HEK293 (cell line): Measurements from ENCODE around the gene CDK1.

Experiments used
- ATF2 ChIP-seq: fragments of 450-650 bp; formaldehyde crosslinking; IDR thresholded peaks from 2 replicates; pipeline ENCODE4 v1.5.1; 2016; ENCODE audit warnings: missing biosample characterization, missing genetic modification characterization, low read depth
- CTCF ChIP-seq: fragments of 450-650 bp; formaldehyde crosslinking; IDR thresholded peaks from 2 replicates; pipeline ENCODE4 v1.5.1; 2016; ENCODE audit warnings: missing biosample characterization, missing genetic modification characterization
- YY1 ChIP-seq: fragments of 450-650 bp; formaldehyde crosslinking; IDR thresholded peaks from 2 replicates; pipeline ENCODE4 v1.5.1; 2018; ENCODE audit warnings: missing biosample characterization, missing genetic modification characterization
- ZBTB7A ChIP-seq: fragments of 450-650 bp; formaldehyde crosslinking; IDR thresholded peaks from 2 replicates; pipeline ENCODE4 v1.5.1; 2016; ENCODE audit warnings: low read depth, missing biosample characterization, missing genetic modification characterization
- ZNF146 ChIP-seq: fragments of 450-650 bp; formaldehyde crosslinking; IDR thresholded peaks from 2 replicates; pipeline ENCODE4 v1.5.1; 2016; ENCODE audit warnings: missing biosample characterization, missing genetic modification characterization
- ZNF274 ChIP-seq, 2 experiments: fragments of 200-500 bp in 1 of 2; fragments of 450-650 bp in 1 of 2; sonication (Bioruptor generic) in 1 of 2; formaldehyde crosslinking in 1 of 2; IDR thresholded peaks; 2 replicates each; pipeline versions ENCODE4 v1.5.1 to v1.6.1; 2014 to 2016; ENCODE audit warnings: borderline replicate concordance in 1 of 2, inconsistent platforms in 1 of 2, low read length in 1 of 2, missing biosample characterization in 1 of 2, missing genetic modification characterization in 1 of 2
- ZNF311 ChIP-seq: fragments of 450-650 bp; formaldehyde crosslinking; IDR thresholded peaks from 2 replicates; pipeline ENCODE4 v1.5.1; 2017; ENCODE audit warnings: missing biosample characterization, missing genetic modification characterization, borderline replicate concordance

GRCh38 chr10:60732198-60732806, 46.0 kb upstream of the CDK1 start:
- no peak for TF ChIP-seq CTCF (tag by site-specific recombination)
- no peak for TF ChIP-seq YY1 (tag by site-specific recombination)
- no peak for TF ChIP-seq ZNF311
- TF ChIP-seq ZNF274 (IDR thresholded peaks at IDR 0.05; ENCODE audit: low read length) = no peak
- no peak for TF ChIP-seq ZNF274 (tag by site-specific recombination; IDR thresholded peaks at IDR 0.05; ENCODE audit: borderline replicate concordance)
- no peak for TF ChIP-seq ATF2 (tag by site-specific recombination)
- no peak for TF ChIP-seq ZBTB7A (tag by site-specific recombination)
- TF ChIP-seq ZNF146 (tag by site-specific recombination) = no peak
